Endothelial cell of umbilical vein (primary cell): ENCODE data around the gene FMNL2.

ENCODE experiments used
- CTCF ChIP-seq, 2 donors: IDR thresholded peaks; 1 replicate in 1 of 2; 2 replicates in 1 of 2; pipeline ENCODE4 v1.5.1; 2011; ENCODE audit warnings: low read length in 2 of 2, mild to moderate bottlenecking in 2 of 2, moderate library complexity in 2 of 2, control low read depth in 1 of 2, inconsistent platforms in 1 of 2, low read depth in 1 of 2; ENCODE audit not compliant: insufficient read depth in 1 of 2; ENCODE audit errors: extremely low read depth in 1 of 2
- EZH2 ChIP-seq: IDR thresholded peaks from 2 replicates; pipeline ENCODE4 v1.6.1; 2012; ENCODE audit warnings: borderline replicate concordance, low read depth, mild to moderate bottlenecking, moderate library complexity, low read length, inconsistent platforms; ENCODE audit not compliant: severe bottlenecking
- FOS ChIP-seq: IDR thresholded peaks from 2 replicates; pipeline ENCODE4 v1.6.1; 2011; ENCODE audit warnings: mild to moderate bottlenecking, low read length, moderate library complexity, borderline replicate concordance; ENCODE audit not compliant: insufficient read depth
- GATA2 ChIP-seq: IDR thresholded peaks from 2 replicates; pipeline ENCODE4 v1.7.0; 2011; ENCODE audit warnings: low read depth, mild to moderate bottlenecking, moderate library complexity, mixed read lengths, low read length; ENCODE audit not compliant: insufficient read length, insufficient read depth
- MAX ChIP-seq: IDR thresholded peaks from 2 replicates; pipeline ENCODE4 v1.6.1; 2011; ENCODE audit not compliant: insufficient read depth, insufficient read length
- POLR2A ChIP-seq: IDR thresholded peaks from 2 replicates; pipeline ENCODE4 v1.6.1; 2012; ENCODE audit warnings: low read depth, mild to moderate bottlenecking, control low read depth, low read length
- POLR2AphosphoS5 ChIP-seq: IDR thresholded peaks from 2 replicates; pipeline ENCODE4 v1.6.1; 2012; ENCODE audit warnings: low read depth, mild to moderate bottlenecking, control low read depth, low read length, moderate library complexity; ENCODE audit not compliant: insufficient read depth

DNA sequence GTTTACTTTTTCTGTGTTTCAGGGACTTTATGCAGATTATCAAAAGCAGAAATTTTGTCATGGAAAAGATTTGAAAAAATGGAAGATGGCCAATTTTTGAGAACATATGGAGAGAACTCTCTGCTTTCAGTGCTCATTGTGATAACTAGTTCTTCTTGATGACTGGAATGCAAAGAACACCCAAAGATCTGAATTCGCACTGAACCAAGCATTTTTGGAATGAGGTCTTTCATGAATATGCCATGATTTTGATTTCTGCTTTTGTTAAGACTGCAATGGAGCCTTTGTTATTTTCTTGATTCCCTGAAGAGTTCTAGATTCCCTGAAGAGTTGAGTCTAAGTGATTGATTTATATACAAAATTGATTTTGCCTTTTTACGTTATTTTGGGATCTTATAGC lies 124.1 kb downstream of the FMNL2 start:
- TF ChIP-seq CTCF (IDR thresholded peaks at IDR 0.05; ENCODE audit: extremely low read depth in 1 of 2, insufficient read depth in 1 of 2, low read depth in 1 of 2, low read length in 2 of 2) (no peak), MAX (no peak), POLR2A (no peak), POLR2AphosphoS5 (no peak), FOS (no peak), EZH2 (no peak), GATA2 (no peak)
